HEK293 (cell line): ENCODE results near the gene TMOD1.

Experiments
- CTCF ChIA-PET: fragments of 350-600 bp; formaldehyde crosslinking; extraction: SDS; loops from one replicate; lab custom pipeline; 2021; ENCODE audit warnings: antibody characterized with exemption; lab: Yijun Ruan, JAX
- POLR2A ChIA-PET: fragments of 300-600 bp; formaldehyde crosslinking; extraction: SDS; loops from one replicate; lab custom pipeline; 2020; ENCODE audit warnings: antibody characterized with exemption, inconsistent platforms; lab: Yijun Ruan, JAX
- H3K27ac ChIP-seq: fragments of 200-500 bp; sonication (Bioruptor generic); 2 replicates; pipeline ENCODE4 v1.5.1; 2014; ENCODE audit warnings: low read depth, low read length, control low read depth, inconsistent platforms; ENCODE audit errors: extremely low read depth
- H3K36me3 ChIP-seq, 2 experiments: fragments of 200-500 bp in 1 of 2; sonication (Bioruptor generic) in 1 of 2; 1 replicate in 1 of 2; 2 replicates in 1 of 2; pipeline ENCODE4 v1.5.1; 2014 to 2017; ENCODE audit warnings: inconsistent platforms in 2 of 2, low read length in 2 of 2; ENCODE audit not compliant: control insufficient read depth in 2 of 2, insufficient read depth in 1 of 2
- H3K4me1 ChIP-seq: fragments of 200-500 bp; sonication (Bioruptor generic); 2 replicates; pipeline ENCODE4 v1.5.1; 2014; ENCODE audit warnings: mild to moderate bottlenecking, low read length, inconsistent platforms; ENCODE audit not compliant: control insufficient read depth, insufficient read depth
- H3K4me3 ChIP-seq: 2 replicates; pipeline ENCODE4 v1.5.1; 2011; ENCODE audit warnings: low read depth, mild to moderate bottlenecking, control low read depth, low read length, moderate library complexity
- H3K9me3 ChIP-seq: fragments of 200-500 bp; sonication (Bioruptor generic); 2 replicates; pipeline ENCODE4 v1.5.1; 2014; ENCODE audit warnings: low read depth, low read length, inconsistent platforms; ENCODE audit not compliant: control insufficient read depth, insufficient read depth
- BCL11B ChIP-seq: fragments of 450-650 bp; formaldehyde crosslinking; IDR thresholded peaks from 2 replicates; pipeline ENCODE4 v1.5.1; 2016; ENCODE audit warnings: low read depth, missing biosample characterization, missing genetic modification characterization
- FEZF1 ChIP-seq: fragments of 450-650 bp; formaldehyde crosslinking; IDR thresholded peaks from 2 replicates; pipeline ENCODE4 v1.5.1; 2016; ENCODE audit warnings: missing biosample characterization, missing genetic modification characterization
- IKZF3 ChIP-seq: fragments of 450-650 bp; IDR thresholded peaks from 2 replicates; pipeline ENCODE4 v1.5.0; 2018; ENCODE audit warnings: missing biosample characterization, mild to moderate bottlenecking, missing genetic modification characterization, moderate library complexity
- KLF1 ChIP-seq: fragments of 450-650 bp; formaldehyde crosslinking; IDR thresholded peaks from 2 replicates; pipeline ENCODE4 v1.5.1; 2016; ENCODE audit warnings: missing biosample characterization, missing genetic modification characterization
- SALL2 ChIP-seq: fragments of 450-650 bp; formaldehyde crosslinking; IDR thresholded peaks from 2 replicates; pipeline ENCODE4 v1.5.0; 2017; ENCODE audit warnings: missing biosample characterization, mild to moderate bottlenecking, missing genetic modification characterization, borderline replicate concordance
- ZBTB21 ChIP-seq: fragments of 450-650 bp; formaldehyde crosslinking; IDR thresholded peaks from 2 replicates; pipeline ENCODE4 v1.5.1; 2017; ENCODE audit warnings: missing biosample characterization, missing genetic modification characterization
- ZEB2 ChIP-seq: fragments of 450-650 bp; formaldehyde crosslinking; IDR thresholded peaks from 2 replicates; pipeline ENCODE4 v1.5.1; 2016; ENCODE audit warnings: missing biosample characterization, missing genetic modification characterization
- ZFHX2 ChIP-seq: fragments of 450-650 bp; formaldehyde crosslinking; conservative IDR thresholded peaks from 2 replicates; pipeline ENCODE4 v1.5.1; 2016; ENCODE audit warnings: missing biosample characterization, missing genetic modification characterization
- ZIC2 ChIP-seq: fragments of 450-650 bp; formaldehyde crosslinking; IDR thresholded peaks from 2 replicates; pipeline ENCODE4 v1.5.1; 2016; ENCODE audit warnings: missing biosample characterization, missing genetic modification characterization
- ZNF157 ChIP-seq: fragments of 450-650 bp; formaldehyde crosslinking; IDR thresholded peaks from 2 replicates; pipeline ENCODE4 v1.5.1; 2016; ENCODE audit warnings: missing biosample characterization, missing genetic modification characterization
- ZNF16 ChIP-seq: fragments of 450-650 bp; formaldehyde crosslinking; IDR thresholded peaks from 2 replicates; pipeline ENCODE4 v1.5.1; 2016; ENCODE audit warnings: low read depth, missing biosample characterization, missing genetic modification characterization
- ZNF239 ChIP-seq: fragments of 450-650 bp; formaldehyde crosslinking; IDR thresholded peaks from 2 replicates; pipeline ENCODE4 v1.5.1; 2016; ENCODE audit warnings: missing biosample characterization, missing genetic modification characterization
- ZNF398 ChIP-seq: fragments of 450-650 bp; formaldehyde crosslinking; IDR thresholded peaks from 2 replicates; pipeline ENCODE4 v1.5.1; 2017; ENCODE audit warnings: missing biosample characterization, missing genetic modification characterization
- ZNF529 ChIP-seq: fragments of 450-650 bp; formaldehyde crosslinking; IDR thresholded peaks from 2 replicates; pipeline ENCODE4 v1.5.1; 2017; ENCODE audit warnings: missing genetic modification characterization, missing biosample characterization; ENCODE audit not compliant: insufficient replicate concordance
- ZNF585B ChIP-seq: fragments of 450-650 bp; formaldehyde crosslinking; IDR thresholded peaks from 2 replicates; pipeline ENCODE4 v1.5.1; 2016; ENCODE audit warnings: missing biosample characterization, missing genetic modification characterization
- ZNF600 ChIP-seq: fragments of 450-650 bp; formaldehyde crosslinking; IDR thresholded peaks from 2 replicates; pipeline ENCODE4 v1.5.1; 2016; ENCODE audit warnings: missing biosample characterization, missing genetic modification characterization
- ZNF747 ChIP-seq: fragments of 450-650 bp; formaldehyde crosslinking; IDR thresholded peaks from 2 replicates; pipeline ENCODE4 v1.5.1; 2016; ENCODE audit warnings: missing biosample characterization, missing genetic modification characterization
- ZNF76 ChIP-seq: fragments of 450-650 bp; formaldehyde crosslinking; IDR thresholded peaks from 2 replicates; pipeline ENCODE4; 2016; ENCODE audit warnings: low read depth, missing biosample characterization, missing genetic modification characterization, borderline replicate concordance
- ZXDB ChIP-seq: fragments of 450-650 bp; formaldehyde crosslinking; IDR thresholded peaks from 2 replicates; pipeline ENCODE4 v1.5.1; 2016; ENCODE audit warnings: missing biosample characterization, missing genetic modification characterization
- TF ChIP-seq, protein P1 (sequence below): fragments of 450-650 bp; formaldehyde crosslinking; IDR thresholded peaks from 2 replicates; pipeline ENCODE4 v1.5.1; 2016; ENCODE audit warnings: missing biosample characterization, missing genetic modification characterization
- TF ChIP-seq, protein P2 (sequence below): fragments of 450-650 bp; formaldehyde crosslinking; IDR thresholded peaks from 2 replicates; pipeline ENCODE4 v1.5.1; 2016; ENCODE audit warnings: missing biosample characterization, missing genetic modification characterization

TMOD1 gene

DNA sequence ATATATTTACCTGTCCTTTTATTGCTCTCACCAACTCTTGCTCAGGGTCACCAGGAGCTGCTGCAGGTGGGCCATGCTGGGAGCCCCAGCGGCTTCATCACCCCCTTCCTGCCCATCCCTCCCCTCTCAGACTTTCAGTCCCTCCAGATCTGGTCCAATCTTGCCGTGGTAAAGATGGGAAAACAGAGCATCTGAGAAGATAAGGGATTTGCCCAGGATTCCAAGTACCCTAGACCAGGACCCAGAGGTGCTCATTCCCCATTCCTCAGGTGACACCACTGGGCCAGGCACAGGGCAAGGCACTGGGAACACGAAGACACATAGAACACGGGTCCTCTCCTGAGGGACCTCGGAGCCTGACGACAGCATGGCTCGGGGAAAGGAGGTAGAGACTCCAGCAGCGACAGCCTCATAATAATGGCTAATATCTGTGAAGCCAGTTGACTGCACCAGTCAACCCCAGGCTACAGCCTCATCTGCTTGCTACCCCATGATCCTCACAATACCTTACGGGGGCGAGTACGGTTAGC lies 18.0 kb downstream of the TMOD1 start (continued):
- TF ChIP-seq IKZF3 (tag by site-specific recombination): no peak
- no peak for TF ChIP-seq ZIC2
- TF ChIP-seq FEZF1 (tag by site-specific recombination): no peak
- no peak for TF ChIP-seq ZNF600 (tag by site-specific recombination)
- no peak for TF ChIP-seq ZNF76 (tag by site-specific recombination)
- TF ChIP-seq ZNF529 (tag by site-specific recombination): no peak
- TF ChIP-seq ZNF239 (tag by site-specific recombination): no peak
- no peak for TF ChIP-seq KLF1 (tag by site-specific recombination)
- TF ChIP-seq BCL11B (tag by site-specific recombination): no peak
- no peak for TF ChIP-seq ZXDB (tag by site-specific recombination)
- TF ChIP-seq SALL2 (tag by site-specific recombination): no peak
- TF ChIP-seq ZBTB21 (tag by site-specific recombination): no peak

DNA sequence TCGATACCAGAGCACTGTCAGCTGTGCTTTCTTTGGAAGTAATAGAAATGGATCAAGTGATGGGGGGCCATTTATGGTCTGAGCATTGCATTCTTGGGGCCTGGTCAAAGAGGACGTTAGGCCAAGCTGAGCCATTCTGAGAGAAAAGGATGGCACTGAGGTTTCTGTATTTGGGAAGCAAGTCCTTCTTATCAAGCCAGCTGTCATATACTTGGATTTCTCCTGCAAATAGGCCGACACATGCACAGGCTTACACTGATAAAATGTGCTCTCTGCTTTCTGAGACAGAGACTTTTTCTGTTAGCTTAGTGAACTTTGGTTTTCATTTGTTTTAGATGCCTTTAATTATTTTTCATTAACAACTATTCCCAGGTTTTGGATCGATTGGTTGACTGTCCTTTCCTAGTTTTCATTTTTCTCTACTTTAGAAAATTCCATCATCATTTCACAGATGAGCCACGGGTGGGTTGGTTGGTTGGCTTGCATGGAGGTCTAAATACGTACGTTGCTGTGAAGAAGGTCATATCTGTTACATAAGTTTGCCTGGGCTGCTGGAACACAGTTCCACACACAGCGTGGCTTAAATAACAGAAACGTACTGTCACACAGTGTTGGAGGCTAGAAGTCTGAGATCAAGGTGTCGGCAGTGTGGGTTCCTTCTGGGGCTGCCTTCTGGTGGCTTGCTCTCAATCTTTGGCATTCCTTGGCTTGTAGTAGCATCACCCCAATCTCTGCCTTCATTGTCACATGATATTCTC lies 20.3 kb downstream of the TMOD1 start:
- H3K4me1 ChIP-seq: peaks cover 6% of the 10 kb centered on the region; the same call in 1 of the 2 replicates
- no peak overlapping the region for H3K27ac ChIP-seq
- ChIA-PET POLR2A (no interaction called here), CTCF (interaction anchor here (0.8 kb wide), 1 partner anchor 111 kb away, joined by 3 read pairs; no protein-coding TSS in a partner anchor)
- TF ChIP-seq ZNF747 (tag by site-specific recombination) (no peak), ZNF600 (tag by site-specific recombination) (no peak), ZNF585B (tag by site-specific recombination) (no peak), ZEB2 (tag by site-specific recombination) (no peak), ZNF398 (tag by site-specific recombination) (no peak), ZNF16 (tag by site-specific recombination) (no peak), ZFHX2 (tag by site-specific recombination) (no peak), ZNF239 (tag by site-specific recombination) (no peak), ZNF157 (no peak)
- TF ChIP-seq, protein P1, sequence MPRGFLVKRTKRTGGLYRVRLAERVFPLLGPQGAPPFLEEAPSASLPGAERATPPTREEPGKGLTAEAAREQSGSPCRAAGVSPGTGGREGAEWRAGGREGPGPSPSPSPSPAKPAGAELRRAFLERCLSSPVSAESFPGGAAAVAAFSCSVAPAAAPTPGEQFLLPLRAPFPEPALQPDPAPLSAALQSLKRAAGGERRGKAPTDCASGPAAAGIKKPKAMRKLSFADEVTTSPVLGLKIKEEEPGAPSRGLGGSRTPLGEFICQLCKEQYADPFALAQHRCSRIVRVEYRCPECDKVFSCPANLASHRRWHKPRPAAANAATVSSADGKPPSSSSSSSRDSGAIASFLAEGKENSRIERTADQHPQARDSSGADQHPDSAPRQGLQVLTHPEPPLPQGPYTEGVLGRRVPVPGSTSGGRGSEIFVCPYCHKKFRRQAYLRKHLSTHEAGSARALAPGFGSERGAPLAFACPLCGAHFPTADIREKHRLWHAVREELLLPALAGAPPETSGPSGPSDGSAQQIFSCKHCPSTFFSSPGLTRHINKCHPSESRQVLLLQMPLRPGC: no peak
- TF ChIP-seq, protein P2, sequence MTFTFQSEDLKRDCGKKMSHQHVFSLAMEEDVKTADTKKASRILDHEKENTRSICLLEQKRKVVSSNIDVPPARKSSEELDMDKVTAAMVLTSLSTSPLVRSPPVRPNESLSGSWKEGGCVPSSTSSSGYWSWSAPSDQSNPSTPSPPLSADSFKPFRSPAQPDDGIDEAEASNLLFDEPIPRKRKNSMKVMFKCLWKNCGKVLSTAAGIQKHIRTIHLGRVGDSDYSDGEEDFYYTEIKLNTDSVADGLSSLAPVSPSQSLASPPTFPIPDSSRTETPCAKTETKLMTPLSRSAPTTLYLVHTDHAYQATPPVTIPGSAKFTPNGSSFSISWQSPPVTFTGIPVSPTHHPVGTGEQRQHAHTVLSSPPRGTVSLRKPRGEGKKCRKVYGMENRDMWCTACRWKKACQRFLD (tag by site-specific recombination): no peak
- H3K36me3 ChIP-seq: peaks cover 0 to 34% of the 10 kb centered on the region in 2 experiments; a peak in 1 of 3 replicates
- H3K9me3 ChIP-seq: no peaks in the 10 kb centered on the region
- no peak overlapping the region for H3K4me3 ChIP-seq
